GM19025 (cell line): Measurements from ENCODE around the gene CD99L2.
"Not testable (repeated sequence)": the region's sequence is repeated elsewhere in the genome, so short reads cannot be mapped to it uniquely, and the experiment has no call there.

Source experiments
- ATAC-seq: cut with Tn5 transposase; IDR thresholded peaks from one replicate; pipeline ENCODE4 v1.9.1; 2021; ENCODE audit warnings: mild to moderate bottlenecking, low read depth, moderate library complexity; ENCODE audit not compliant: unreplicated experiment

Gene CD99L2

DNA sequence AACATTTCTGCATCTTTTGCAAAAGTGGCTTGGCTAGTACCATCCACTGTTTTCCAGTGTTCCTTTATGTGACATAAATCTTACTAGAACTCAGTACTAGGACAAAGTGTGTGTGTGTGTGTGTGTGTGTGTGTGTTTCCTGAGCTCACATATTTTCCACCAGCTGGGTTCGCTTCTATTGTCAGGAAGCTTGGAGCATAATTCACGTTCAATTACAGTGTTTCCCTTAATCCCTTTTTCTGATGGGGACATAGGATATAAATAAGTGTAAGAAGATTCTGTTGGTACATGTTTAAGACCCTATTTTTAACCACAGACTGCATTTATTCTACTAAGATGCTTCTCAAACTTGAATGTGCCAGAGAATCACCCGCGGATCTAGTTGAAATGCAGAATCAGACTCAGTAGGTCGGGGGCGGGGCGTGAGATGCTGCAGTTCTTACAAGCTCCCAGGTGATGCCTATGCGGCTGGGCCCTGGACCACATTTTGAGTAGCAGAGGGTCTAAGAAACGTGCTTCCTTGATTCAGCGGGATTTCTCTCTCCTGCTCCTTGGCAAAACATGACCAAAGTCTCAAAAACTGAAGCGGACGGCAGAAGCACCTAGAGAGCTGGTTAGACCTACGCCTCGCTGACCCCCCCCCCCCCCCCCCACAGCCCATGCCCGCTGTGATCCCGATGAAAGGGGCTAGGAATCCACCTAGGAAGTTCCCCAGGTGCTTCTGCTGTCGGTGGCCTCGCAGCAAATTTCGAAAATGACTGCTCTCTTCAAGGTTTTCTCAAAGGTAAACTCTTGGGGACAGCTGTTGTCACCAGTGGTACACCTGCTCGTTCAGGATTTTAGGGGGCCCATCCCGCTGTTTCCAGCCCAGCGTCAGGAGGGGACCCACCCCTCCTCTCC, 797 bp downstream of the CD99L2 start:
- ATAC-seq, result no peak

DNA sequence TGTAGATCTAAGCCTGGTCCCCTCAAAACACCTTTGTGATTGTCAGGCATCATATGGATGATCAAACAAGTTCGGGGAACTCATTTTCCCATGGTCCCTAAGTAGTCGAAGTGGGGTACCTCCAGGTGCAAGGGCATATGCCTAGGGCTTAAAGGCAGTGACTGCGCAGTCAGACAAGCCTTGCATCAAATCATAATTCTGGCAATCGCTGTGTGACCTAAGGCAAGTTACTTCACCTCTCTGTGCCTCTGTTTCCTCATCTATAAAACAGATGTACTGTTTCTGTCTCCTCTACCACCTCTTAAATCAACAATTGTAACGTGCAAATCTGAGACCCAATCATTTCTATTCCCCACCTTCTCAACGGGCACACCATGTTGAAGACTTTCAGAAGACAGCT, 1.8 kb downstream of the CD99L2 start:
- ATAC-seq, result no peak

DNA sequence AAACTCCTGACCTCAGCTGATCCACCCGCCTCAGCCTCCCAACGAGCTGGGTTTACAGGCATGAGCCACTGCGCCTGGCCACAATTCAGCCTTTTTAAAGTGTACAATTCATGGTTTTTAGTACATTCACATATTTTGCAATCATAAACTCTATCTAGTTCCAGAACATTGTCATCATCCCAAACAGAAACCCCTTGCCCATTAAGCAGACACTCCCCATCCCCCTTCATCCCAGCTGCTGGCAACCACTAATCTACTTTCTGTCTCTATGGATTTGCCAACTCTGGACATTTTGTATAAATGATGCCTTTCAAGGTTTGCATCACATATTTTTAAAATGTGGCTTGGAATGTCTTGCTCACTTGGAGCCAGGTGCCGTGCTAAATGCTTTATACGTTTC, 4.5 kb downstream of the CD99L2 start:
- no peak for ATAC-seq

DNA sequence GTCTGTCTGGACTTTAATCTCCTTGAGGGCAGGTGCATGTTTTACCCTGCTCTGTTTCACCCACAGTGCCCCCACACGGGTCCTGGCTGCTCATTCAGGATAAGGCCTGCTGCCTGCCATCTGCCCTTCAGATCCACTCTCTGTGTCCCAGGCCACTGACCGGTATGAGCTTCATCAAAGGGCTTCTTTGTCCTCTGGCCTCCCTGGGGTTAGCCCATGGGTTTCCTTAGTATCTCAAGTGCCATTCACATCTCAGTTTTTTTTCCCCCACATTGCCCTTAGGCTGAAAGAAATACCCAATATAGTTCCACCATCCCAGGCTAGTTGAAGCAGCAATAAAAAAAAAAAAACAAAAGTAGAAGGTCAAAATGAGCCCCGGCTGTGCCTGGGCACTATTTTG, 9.3 kb downstream of the CD99L2 start:
- no peak for ATAC-seq

DNA sequence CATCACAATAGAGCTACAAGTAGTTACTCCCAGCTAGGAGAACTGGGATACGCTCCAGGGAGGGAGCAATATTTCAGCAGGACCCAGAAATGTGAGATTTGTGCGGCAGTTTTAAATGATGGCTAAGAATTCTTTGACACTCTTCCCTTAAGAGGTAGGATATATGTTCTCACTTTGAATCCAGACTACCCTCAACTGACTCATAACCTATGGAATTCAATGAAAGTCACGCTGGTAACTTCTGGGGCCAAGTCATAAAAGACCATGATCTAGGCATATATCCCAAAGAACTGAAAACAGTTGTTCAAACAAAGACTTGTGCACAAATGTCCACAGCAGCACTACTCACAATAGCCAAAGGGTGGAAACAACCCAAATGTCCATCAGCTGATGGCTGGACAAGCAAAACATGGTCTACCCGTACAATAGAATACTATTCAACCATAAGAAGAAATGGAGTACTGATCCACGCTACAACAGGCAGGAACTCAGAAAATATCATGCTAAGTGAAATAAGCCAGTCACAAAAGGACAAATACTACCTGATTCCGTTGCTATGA, 10.5 kb downstream of the CD99L2 start:
- ATAC-seq, result no peak

DNA sequence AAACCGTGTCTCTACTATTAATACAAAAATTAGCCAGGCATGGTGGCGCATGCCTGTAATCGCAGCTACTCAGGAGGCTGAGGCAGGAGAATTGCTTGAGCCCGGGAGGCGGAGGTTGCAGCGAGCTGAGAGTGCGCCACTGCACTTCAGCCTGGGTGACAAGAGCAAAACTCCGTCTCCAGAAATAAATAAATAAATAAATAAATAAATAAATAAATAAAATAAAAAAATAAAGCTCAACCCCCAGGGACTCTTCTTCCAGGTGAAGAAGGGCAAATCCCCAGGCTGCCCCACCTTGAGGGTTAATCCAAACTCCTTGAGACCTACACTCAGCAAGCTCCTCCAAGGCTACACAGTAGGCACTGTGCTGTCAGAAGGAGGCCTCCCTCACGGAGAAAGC, 11.2 kb downstream of the CD99L2 start:
- ATAC-seq, result not testable (repeated sequence)

DNA sequence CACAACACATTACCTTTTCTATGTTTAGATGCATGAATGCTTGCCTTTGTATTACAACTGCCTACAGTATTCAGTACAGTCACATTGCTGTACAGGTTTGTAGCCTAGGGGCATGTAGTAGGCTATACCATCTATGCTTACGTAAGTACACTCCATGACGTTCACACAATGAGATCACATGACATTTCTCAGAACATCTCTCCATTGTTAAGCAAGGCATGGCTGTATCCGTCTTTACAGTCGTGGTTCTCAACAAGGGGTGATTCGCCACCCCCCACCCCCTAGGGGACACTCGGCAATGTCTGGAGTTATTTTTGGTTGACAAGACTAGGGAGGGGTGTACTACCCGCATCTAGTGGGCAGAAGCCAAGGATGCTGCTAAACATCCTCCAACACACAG, 12.1 kb downstream of the CD99L2 start:
- ATAC-seq, result no peak

DNA sequence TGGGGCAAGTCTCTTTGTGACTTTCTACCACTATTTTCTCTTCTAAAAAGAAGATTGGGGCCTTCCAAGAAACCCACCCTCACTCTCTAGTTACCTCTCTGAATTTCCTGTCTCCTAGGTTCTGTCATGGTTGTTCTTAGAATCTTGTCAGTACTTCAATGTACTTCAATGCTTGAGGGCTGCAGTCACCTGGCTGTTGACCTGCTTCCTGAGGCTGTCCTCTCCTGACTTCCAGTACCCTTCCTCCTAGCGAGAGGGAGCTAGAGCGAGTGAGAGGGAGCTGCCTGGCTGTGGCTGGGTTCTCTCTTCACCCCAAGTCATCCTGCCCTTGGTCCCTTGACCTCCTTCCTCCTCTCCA, 17.7 kb downstream of the CD99L2 start:
- ATAC-seq, result peak; percentile 2

DNA sequence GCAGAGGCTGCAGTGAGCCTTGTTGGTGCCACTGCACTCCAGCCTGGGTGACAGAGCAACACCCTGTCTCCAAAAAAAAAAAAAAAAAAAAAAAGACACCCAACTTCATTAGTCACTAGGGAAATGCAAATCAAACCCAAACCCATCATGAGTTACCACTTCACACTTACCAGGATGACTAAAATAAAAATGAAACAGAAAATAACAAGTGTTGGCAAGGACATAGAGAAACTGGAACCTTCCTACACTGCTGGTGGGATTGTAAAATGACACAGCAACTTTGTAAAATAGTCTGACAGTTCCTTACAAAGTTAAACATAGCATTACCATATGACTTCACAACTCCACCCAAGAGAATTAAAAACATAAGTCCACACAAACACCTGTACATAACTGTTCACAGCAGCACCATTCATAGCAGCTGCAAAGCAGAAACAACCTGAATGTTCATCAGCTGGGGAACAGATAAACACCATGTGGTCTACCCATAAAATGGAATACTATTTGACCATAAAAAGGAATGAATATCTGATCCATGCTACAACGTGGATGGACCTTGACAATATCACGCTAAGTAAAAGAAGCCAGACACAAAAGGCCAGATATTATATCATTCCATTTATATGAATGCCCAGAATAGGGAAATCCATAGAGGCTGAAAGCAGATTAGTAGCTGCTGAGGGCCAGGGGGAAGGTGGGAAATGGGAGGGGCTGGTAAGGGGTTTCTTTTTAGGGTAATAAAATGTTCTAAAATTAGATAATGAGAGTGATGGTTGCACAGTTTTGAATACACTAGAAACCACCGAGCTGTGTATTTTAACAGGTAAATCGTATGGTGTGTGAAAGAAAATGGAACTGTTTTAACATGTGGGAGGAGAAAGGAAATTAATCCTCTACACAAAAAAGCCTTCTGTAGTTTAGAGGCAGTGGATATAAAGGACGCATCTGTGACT, 18.3 kb downstream of the CD99L2 start:
- peak; percentile 87 for ATAC-seq

DNA sequence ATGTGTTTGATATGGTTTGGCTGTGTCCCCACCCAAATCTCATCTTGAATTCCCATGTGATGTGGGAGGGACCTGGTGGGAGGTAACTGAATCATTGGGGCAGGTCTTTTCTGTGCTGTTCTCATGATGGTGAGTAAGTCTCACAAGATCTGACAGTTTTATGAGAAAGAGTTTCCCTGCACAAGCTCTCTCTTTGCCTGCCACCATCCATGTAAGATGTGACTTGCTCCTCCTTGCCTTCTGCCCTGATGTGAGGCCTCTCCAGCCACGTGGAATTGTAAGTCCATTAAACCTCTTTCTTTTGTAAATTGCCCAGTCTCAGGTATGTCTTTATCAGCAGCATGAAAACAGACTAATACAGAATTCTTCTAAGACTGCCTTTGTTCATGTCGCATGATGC, 22.8 kb downstream of the CD99L2 start:
- not testable (repeated sequence) for ATAC-seq

DNA sequence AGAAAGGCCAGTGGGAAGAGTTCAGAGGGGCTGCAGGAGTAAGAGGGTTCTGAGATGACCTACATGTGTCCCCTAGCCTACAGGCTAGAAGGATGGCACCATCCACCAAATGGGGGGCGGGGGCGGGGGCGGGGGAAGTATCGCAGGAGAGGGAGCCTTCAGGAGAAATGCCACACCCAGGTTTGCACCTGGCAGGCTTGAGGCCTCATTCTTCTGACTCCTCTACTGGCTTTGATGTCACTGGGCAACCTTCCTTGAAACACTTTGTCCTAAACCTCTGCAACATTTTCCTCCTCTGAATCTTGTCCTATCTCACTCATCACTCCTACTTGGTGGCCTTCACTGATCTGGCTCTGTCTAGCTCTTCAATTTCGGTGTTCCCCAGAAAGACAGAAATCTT, 24.0 kb downstream of the CD99L2 start:
- ATAC-seq, result no peak

DNA sequence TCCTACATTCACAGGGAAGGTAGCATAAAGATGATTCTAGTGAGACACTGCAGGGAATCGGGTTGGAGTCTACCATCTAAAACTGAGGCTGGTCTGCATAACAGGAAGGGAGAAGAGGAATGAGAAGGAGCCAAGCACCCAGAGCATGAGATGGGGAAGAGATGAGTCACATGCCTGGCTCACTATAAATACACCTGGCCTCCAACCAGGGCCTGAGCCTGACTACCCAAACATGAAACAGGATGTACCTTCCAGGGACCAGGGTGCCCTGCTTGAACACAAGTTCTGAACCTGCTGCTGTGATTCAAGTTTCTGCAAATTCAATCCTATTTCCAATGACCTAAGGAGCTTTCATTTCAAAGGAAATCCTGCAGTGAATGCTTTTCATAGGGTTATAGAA, 24.9 kb downstream of the CD99L2 start:
- no peak for ATAC-seq

DNA sequence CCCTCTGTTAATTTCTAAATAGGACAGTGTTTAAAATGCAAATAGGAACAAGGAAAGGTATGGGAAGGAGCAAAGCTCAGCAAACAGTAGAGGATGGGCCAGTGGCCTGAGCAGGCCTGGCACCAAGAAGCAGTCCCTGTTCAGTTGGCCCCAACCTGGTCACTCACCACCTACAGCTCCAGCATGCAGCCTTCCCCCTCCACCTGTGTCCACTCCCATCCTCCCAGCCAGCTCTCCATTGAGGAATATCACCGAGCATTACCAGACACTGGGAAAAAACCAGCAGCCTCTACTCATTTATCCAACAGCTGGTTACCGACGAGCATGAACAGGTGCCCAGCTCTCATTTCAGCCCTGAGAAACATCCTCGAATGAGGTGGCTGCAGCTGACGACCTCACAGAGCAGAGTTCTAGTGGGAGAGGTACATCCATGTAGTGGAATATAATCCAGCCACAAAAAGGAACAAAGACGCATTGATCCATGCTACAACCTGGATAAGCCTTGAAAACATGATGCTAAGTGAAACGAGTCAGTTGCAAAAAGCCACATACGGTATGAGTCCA, 25.6 kb downstream of the CD99L2 start:
- ATAC-seq, result no peak

DNA sequence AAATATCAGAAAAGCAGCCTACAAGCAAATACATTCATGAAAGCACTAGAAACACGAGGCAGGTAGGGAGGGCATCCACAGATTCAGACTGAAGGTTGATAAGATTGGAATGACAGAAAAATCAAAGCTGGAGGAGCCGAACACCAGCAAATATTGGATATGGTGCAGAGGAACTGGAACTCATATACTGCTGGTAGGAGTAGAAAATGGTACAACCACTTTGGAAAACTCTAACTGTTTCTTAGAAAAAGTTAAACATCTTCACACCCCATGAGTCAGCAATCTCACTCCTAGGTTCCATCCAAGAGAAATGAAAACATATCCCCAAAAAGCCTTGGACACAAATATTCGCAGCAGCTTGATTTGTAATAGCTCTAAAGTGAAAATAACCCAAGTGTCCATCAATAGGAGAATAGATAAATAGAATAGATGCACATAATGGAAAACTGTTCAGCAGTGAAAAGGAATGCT, 27.1 kb downstream of the CD99L2 start:
- ATAC-seq, result no peak

DNA sequence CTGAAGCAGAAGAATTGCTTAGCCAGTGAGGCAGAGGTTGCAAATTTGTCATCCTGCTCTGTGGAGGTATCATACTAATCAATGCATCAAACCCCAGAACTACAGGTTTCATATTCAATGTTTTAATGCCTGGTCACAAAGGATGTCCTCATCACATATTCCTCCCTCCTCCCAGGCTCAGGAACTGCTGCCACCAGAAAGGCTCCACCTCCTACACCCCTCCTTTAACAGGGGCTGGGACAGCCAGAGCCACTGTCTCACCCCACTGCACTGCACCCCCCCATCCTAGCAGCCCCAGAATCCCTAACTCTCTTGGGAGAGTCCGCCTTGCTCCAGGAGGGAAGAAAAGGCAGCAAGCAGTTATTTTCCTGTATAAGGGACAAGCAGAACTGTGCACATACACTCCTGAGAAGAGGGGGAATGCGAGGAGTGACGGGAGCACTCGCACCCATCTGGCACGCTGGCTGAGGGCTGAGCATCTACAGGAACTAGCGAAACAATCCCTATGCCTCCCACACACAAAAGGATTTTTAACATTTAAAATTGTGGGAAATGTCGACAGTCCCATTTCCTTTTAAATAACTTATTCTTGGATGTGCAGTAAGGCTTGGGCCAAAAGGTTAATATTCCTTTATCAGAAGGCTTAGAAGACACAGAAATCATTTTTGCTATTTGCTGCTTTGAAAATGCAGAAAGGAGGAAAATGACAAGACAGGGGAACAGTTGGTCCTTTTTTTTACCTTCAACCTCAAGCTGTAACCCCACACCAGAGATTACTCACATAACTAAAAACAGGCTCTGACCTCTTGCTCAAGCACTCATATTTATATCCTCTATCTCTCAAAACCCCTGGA, 27.8 kb downstream of the CD99L2 start:
- ATAC-seq, result no peak

DNA sequence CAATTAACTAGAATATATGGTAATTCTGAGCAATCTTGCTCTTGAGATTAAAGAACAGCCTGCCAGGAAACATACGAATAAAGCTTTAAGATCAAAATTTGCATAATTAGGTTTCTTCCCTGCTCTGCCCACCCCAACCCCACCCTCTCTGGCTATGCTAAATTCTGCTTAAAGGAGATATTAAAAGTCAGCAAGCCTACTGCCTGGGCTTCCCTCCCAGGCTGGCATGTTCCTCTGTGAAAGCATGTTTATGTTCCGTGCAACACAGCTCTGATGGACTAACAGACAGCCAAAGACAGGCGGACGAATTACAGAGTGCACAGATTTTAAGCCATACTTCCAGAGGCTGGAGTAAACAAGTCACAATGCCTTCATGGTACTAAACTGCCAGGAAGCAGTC, 28.4 kb downstream of the CD99L2 start:
- ATAC-seq, result no peak

DNA sequence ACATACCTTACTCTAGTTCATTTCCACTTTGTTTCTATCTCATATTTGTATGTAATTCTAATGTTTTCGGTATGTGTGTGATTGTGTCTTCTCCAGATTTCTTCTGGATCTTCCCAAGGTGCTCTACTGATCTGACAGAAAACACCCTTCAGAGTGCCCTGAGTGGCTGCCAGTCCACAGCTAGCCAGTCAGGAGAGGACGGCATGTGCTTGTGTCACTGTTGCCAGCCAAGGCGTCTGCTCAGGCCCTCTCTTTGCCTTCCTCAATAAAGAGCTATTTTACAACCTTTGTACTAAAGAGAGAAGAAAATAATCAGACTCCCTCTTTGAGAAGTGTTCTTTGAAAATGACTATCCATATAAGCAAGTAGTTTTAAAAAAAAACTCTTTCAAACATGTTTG, 29.0 kb downstream of the CD99L2 start:
- ATAC-seq, result no peak

DNA sequence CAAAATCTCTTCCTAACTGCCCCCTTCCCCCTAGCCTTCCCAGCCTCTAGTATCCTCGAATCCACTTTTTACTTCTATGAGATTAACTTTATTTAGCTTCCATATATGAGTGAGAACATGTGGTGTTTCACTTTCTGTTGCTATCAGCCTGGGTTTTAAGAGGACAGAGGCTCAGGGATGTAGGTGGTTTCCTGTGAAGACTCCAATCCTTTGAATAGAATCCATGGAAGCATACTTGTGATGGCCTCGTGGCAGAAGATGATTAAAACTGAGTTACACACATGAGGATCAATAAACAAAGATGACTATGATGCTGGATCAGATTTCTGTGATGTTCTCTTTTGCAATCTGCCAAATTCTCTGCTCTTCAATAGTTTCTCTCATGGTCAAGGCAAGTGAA, 29.8 kb downstream of the CD99L2 start:
- no peak for ATAC-seq

DNA sequence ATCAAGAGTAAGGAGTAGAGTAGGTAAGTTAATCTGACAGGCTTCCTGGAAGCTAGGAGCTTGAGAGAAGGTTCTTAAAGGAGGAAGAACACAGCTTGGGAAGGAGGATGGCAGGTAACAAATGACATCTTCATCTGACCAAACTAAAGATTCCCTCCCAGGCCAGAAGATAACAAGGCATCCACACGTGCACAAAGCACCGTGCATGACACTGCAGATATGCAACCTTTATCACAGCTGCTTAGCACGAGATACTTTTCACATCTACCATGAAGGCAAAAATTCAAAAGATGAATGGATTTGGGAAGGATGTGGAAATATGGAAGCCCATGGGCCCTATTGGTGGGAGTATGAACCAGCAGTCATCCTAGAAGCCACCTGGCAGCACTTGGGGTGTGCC, 34.3 kb downstream of the CD99L2 start:
- ATAC-seq, result no peak

DNA sequence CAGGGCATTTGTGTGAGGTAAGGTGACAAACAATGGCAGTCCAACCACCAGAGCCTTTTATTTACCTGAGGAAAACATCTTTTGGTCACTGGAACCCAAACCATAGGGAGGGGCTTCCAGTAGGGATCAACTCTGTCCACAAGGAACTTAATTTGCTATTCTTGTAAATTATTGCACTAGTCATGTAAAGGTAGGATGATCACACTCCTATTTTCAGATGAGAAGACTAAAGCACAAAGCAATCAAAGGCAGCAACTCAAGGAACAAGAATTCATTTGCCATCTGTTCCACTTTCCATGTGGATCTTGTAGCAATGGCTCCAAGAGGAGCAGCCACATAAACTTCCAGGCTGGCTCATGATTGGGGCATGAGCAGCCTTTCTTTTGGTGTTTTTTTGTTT, 35.3 kb downstream of the CD99L2 start:
- ATAC-seq, result no peak
